Measurements from ENCODE around the gene GALK1.

Gene GALK1

GRCh38 chr17:75720656-75721462, 44.1 kb downstream of the GALK1 start, which contains the start of gene ITGB4:
Gene ITGB4 (plus strand): TSS chr17:75721459. CDS start chr17:75724704, 3,245 bp downstream.
- Histone ChIP-seq H3K23ac (ENCODE audit: low read length) (no peak within 1 kb of the TSS), H3K36me3 (ENCODE audit: control insufficient read depth, insufficient read depth, low read length) (no peaks in the 10 kb centered on the region), H3K4ac (ENCODE audit: low read depth, low read length) (no peak within 1 kb of the TSS), H3K56ac (ENCODE audit: low read length) (peak within 1 kb of the TSS; percentile 70), H2BK120ac (ENCODE audit: low read depth, low read length) (no peak within 1 kb of the TSS), H3K79me1 (ENCODE audit: low read length) (no peaks in the 10 kb centered on the region), H2BK15ac (replicated peaks; ENCODE audit: low read depth) (no peak within 1 kb of the TSS), H3K9ac (ENCODE audit: low read length) (peak within 1 kb of the TSS; percentile 45), H2BK5ac (ENCODE audit: low read length) (no peak within 1 kb of the TSS), H3K4me2 (ENCODE audit: low read length) (peak within 1 kb of the TSS; percentile 27), H3K4me1 (ENCODE audit: control insufficient read depth, low read depth, low read length) (no peaks in the 10 kb centered on the region), H3K27me3 (ENCODE audit: insufficient read depth, low read length, poor library complexity) (peaks cover 5% of the 10 kb centered on the region), H3K18ac (ENCODE audit: low read length) (no peak within 1 kb of the TSS), H4K5ac (ENCODE audit: low read length) (no peak within 1 kb of the TSS), H3K79me2 (ENCODE audit: control insufficient read depth, insufficient read depth, low read length) (no peaks in the 10 kb centered on the region), H3K4me3 (ENCODE audit: low read length) (no peak within 1 kb of the TSS), H4K8ac (ENCODE audit: low read depth, low read length) (no peak within 1 kb of the TSS), H3K27ac (ENCODE audit: low read depth, low read length) (no peak within 1 kb of the TSS), H2AK5ac (ENCODE audit: low read length) (no peak within 1 kb of the TSS)
- no CpG with 5 or more reads among the region's 70 CpGs for WGBS (ENCODE audit: extremely low coverage, insufficient coverage, low lambda C conversion rate)
- DNase-seq: peak; percentile 60

GRCh38 chr17:75719732-75720131, 45.3 kb downstream of the GALK1 start:
- Histone ChIP-seq H3K4me2 (ENCODE audit: low read length) (no peak overlapping the region), H3K56ac (ENCODE audit: low read length) (no peak overlapping the region), H3K4me3 (ENCODE audit: low read length) (no peak overlapping the region), H2BK5ac (ENCODE audit: low read length) (no peak overlapping the region), H3K4ac (ENCODE audit: low read depth, low read length) (no peak overlapping the region), H2BK120ac (ENCODE audit: low read depth, low read length) (no peak overlapping the region), H3K23ac (ENCODE audit: low read length) (no peak overlapping the region), H3K27ac (ENCODE audit: low read depth, low read length) (no peak overlapping the region), H3K36me3 (ENCODE audit: control insufficient read depth, insufficient read depth, low read length) (no peaks in the 10 kb centered on the region), H3K79me1 (ENCODE audit: low read length) (no peaks in the 10 kb centered on the region), H3K18ac (ENCODE audit: low read length) (no peak overlapping the region), H2AK5ac (ENCODE audit: low read length) (no peak overlapping the region), H2BK15ac (replicated peaks; ENCODE audit: low read depth) (no peak overlapping the region), H4K5ac (ENCODE audit: low read length) (no peak overlapping the region), H3K4me1 (ENCODE audit: control insufficient read depth, low read depth, low read length) (no peaks in the 10 kb centered on the region), H4K8ac (ENCODE audit: low read depth, low read length) (no peak overlapping the region), H3K27me3 (ENCODE audit: insufficient read depth, low read length, poor library complexity) (peaks cover 5% of the 10 kb centered on the region), H3K79me2 (ENCODE audit: control insufficient read depth, insufficient read depth, low read length) (no peaks in the 10 kb centered on the region), H3K9ac (ENCODE audit: low read length) (no peak overlapping the region)
- no peak for DNase-seq
- WGBS (ENCODE audit: extremely low coverage, insufficient coverage, low lambda C conversion rate): no CpG with 5 or more reads among the region's 2 CpGs

DNA sequence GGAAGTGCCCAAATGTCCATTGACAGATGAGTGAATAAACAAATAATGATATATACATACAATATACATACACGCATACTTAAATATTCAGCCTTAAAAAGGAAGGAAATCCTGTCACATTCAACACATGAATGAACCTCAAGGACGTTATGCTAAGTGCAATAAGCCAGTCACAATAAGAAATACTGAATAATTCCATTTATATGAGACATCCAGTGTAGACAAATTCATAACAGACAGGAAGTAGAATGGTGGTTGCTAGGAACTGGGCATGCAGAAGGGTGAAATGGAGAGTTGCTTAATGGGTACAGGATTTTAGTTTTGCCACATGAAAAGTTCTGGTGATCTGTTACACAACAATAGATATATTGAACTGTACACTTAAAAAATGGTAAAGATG, 52.5 kb downstream of the GALK1 start:
- H3K4ac ChIP-seq (ENCODE audit: low read depth, low read length): no peak overlapping the region
- H3K23ac ChIP-seq (ENCODE audit: low read length): no peak overlapping the region
- H3K9ac ChIP-seq (ENCODE audit: low read length): no peak overlapping the region
- no peak overlapping the region for H4K5ac ChIP-seq (ENCODE audit: low read length)
- no peak overlapping the region for H2BK15ac ChIP-seq (replicated peaks; ENCODE audit: low read depth)
- no peaks in the 10 kb centered on the region for H3K4me1 ChIP-seq (ENCODE audit: control insufficient read depth, low read depth, low read length)
- no peak overlapping the region for H3K4me3 ChIP-seq (ENCODE audit: low read length)
- H3K18ac ChIP-seq (ENCODE audit: low read length): no peak overlapping the region
- no peaks in the 10 kb centered on the region for H3K36me3 ChIP-seq (ENCODE audit: control insufficient read depth, insufficient read depth, low read length)
- H3K27ac ChIP-seq (ENCODE audit: low read depth, low read length): no peak overlapping the region
- no peaks in the 10 kb centered on the region for H3K79me2 ChIP-seq (ENCODE audit: control insufficient read depth, insufficient read depth, low read length)
- H2BK120ac ChIP-seq (ENCODE audit: low read depth, low read length): no peak overlapping the region
- H3K79me1 ChIP-seq (ENCODE audit: low read length): no peaks in the 10 kb centered on the region
- H3K56ac ChIP-seq (ENCODE audit: low read length): no peak overlapping the region
- DNase-seq: no peak
- no peak overlapping the region for H2BK5ac ChIP-seq (ENCODE audit: low read length)
- H3K4me2 ChIP-seq (ENCODE audit: low read length): no peak overlapping the region
- no peak overlapping the region for H2AK5ac ChIP-seq (ENCODE audit: low read length)
- no CpG with 5 or more reads among the region's 2 CpGs for WGBS (ENCODE audit: extremely low coverage, insufficient coverage, low lambda C conversion rate)
- no peak overlapping the region for H4K8ac ChIP-seq (ENCODE audit: low read depth, low read length)
- H3K27me3 ChIP-seq (ENCODE audit: insufficient read depth, low read length, poor library complexity): no peaks in the 10 kb centered on the region

Measured in mesendoderm (in vitro differentiated cells).